NCI-H146 (cell line): ENCODE measurements around the gene CD8A.
"Not testable (repeated sequence)": the region's sequence is repeated elsewhere in the genome, so short reads cannot be mapped to it uniquely, and the experiment has no call there.

Experiments
- DNase-seq: peaks from one replicate; lab custom pipeline; 2025; lab: John Stamatoyannopoulos, UW

Gene CD8A

GRCh38 chr2:86776532-86776931 lies 14.2 kb downstream of the CD8A start:
- DNase-seq, result no peak

- no peak for DNase-seq
These were observed 15.4 kb downstream of the CD8A start for GRCh38 chr2:86775338-86775737.

GRCh38 chr2:86774862-86775261 lies 15.9 kb downstream of the CD8A start:
- DNase-seq, result no peak

- no peak for DNase-seq
These were observed 18.1 kb downstream of the CD8A start for GRCh38 chr2:86772611-86773010.

- DNase-seq, result no peak
These were observed 19.9 kb downstream of the CD8A start for GRCh38 chr2:86770816-86771301.

GRCh38 chr2:86769838-86770237 lies 20.9 kb downstream of the CD8A start:
- DNase-seq, result no peak

- DNase-seq, result no peak
These were observed 22.3 kb downstream of the CD8A start for GRCh38 chr2:86768189-86768949.

GRCh38 chr2:86765310-86765695 lies 25.4 kb downstream of the CD8A start:
- DNase-seq, result no peak

- peak; percentile 29 for DNase-seq
These were observed 25.9 kb downstream of the CD8A start for GRCh38 chr2:86764661-86765309.

GRCh38 chr2:86760371-86760770 lies 30.3 kb downstream of the CD8A start:
- DNase-seq, result no peak

- no peak for DNase-seq
These were observed 32.3 kb downstream of the CD8A start for GRCh38 chr2:86758405-86758804.

GRCh38 chr2:86753606-86754005 lies 37.1 kb downstream of the CD8A start:
- DNase-seq, result no peak

- DNase-seq, result no peak
These were observed 37.8 kb downstream of the CD8A start for GRCh38 chr2:86752934-86753333.

- DNase-seq, result no peak
These were observed 38.9 kb downstream of the CD8A start for GRCh38 chr2:86751778-86752177.

GRCh38 chr2:86750240-86750839 lies 40.4 kb downstream of the CD8A start:
- DNase-seq, result no peak

- peak; percentile 3 for DNase-seq
These were observed 42.7 kb downstream of the CD8A start for GRCh38 chr2:86747711-86748639.

GRCh38 chr2:86746939-86747338 lies 43.8 kb downstream of the CD8A start:
- no peak for DNase-seq

- no peak for DNase-seq
These were observed 46.6 kb downstream of the CD8A start for GRCh38 chr2:86744152-86744551.

GRCh38 chr2:86741889-86742498 lies 48.7 kb downstream of the CD8A start:
- not testable (repeated sequence) for DNase-seq

- DNase-seq, result not testable (repeated sequence)
These were observed 50.8 kb downstream of the CD8A start for GRCh38 chr2:86739889-86740288.

GRCh38 chr2:86739485-86739884 lies 51.2 kb downstream of the CD8A start:
- DNase-seq, result not testable (repeated sequence)

GRCh38 chr2:86734896-86735295 lies 55.8 kb downstream of the CD8A start:
- DNase-seq, result not testable (repeated sequence)
